ENCODE results near the gene ANKRD36.
"Not testable (repeated sequence)": the region's sequence is repeated elsewhere in the genome, so short reads cannot be mapped to it uniquely, and the experiment has no call there.

The ANKRD36 gene

GRCh38 chr2:97113050-97113881 is at the start of gene ANKRD36:
ANKRD36 (plus strand) TSS chr2:97113153; CDS start chr2:97113740, 587 bp downstream.
- H3K9me3 ChIP-seq; H3K27me3 ChIP-seq; H3K4me1 ChIP-seq; H3K36me3 ChIP-seq; intact Hi-C loops (cut with DNase I; ENCODE audit: low total_unique reads): not testable (repeated sequence)
- peak; percentile 74 to 92 for DNase-seq
- Histone ChIP-seq H3K27ac (peak within 1 kb of the TSS; percentile 87 to 95), H3K4me3 (peak within 1 kb of the TSS; percentile 63 to 69)
- TF ChIP-seq CTCF (IDR thresholded peaks at IDR 0.05): peak; percentile 55 to 61

DNA sequence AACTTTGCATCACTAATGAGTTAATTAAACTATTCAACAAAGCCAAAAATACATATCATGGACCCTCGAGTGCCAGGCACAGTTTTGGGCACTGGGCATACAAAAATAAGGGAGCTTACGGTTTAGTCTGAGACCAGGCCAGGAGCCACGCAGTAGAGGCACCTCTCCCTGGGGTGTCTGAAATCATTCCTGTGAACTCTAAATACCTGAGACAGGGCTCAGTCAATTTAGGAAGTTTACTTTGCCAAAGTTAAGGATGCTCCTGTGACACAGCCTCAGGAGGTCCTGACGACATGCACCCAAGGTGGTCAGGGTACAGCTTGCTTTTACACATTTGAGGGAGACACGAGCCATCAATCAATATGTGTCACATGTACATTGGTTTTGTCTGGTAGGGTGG is 46.9 kb upstream of the ANKRD36 start:
- intact Hi-C loops (cut with DNase I; ENCODE audit: low total_unique reads); DNase-seq; H3K27me3 ChIP-seq; H3K9me3 ChIP-seq; H3K4me1 ChIP-seq; H3K4me3 ChIP-seq; H3K27ac ChIP-seq; H3K36me3 ChIP-seq: not testable (repeated sequence)

DNA sequence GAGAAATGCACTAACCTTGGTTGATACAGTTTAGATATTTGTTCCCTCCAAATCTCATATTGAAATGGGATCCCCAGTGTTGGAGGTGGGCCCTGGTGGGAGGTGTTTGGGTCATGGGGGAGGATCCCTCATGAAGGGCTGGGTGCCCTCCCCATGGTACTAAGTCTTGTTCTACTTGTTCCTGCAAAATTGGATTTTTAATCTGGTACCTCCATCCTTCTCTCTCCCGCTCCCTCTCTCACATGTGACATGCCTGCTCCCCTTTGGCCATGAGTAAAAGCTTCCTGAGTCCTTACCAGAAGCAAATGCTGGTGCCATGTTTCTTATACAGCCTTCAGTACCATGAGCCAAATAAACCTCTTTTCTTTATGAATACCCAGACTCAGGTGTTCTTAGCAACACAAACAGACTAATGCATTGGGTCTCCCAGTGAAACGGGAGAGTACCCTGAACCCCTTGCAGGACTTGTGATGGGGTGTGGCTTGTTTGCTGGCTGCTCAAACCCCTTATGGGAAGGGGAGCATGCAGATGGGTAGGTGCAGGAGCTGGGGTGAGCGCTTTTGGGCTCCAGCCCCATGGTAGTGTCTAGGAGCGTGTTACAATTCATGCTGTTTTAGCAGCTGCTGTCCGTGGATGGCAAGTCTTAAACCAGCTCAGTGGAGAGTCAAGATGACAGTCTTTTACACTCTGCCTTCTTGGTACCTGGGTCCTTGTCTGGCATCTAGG is 45.5 kb upstream of the ANKRD36 start:
- Histone ChIP-seq H3K27me3 (peaks cover 0 to 10% of the 10 kb centered on the region in 2 donors), H3K4me1 (no peaks in the 10 kb centered on the region), H3K27ac (no peak overlapping the region), H3K36me3 (no peaks in the 10 kb centered on the region), H3K4me3 (no peak overlapping the region), H3K9me3 (no peaks in the 10 kb centered on the region)
- DNase-seq: no peak
- intact Hi-C loops (cut with DNase I; ENCODE audit: low total_unique reads): no loop called here
- TF ChIP-seq CTCF (IDR thresholded peaks at IDR 0.05): no peak

GRCh38 chr2:97068074-97068473 is 44.9 kb upstream of the ANKRD36 start:
- intact Hi-C loops (cut with DNase I; ENCODE audit: low total_unique reads): no loop called here
- no peaks in the 10 kb centered on the region for H3K36me3 ChIP-seq
- no peak for TF ChIP-seq CTCF (IDR thresholded peaks at IDR 0.05)
- H3K4me1 ChIP-seq: no peaks in the 10 kb centered on the region
- H3K27ac ChIP-seq: no peak overlapping the region
- peaks cover 0 to 10% of the 10 kb centered on the region in 2 donors for H3K27me3 ChIP-seq
- no peaks in the 10 kb centered on the region for H3K9me3 ChIP-seq
- DNase-seq: no peak
- H3K4me3 ChIP-seq: no peak overlapping the region

DNA sequence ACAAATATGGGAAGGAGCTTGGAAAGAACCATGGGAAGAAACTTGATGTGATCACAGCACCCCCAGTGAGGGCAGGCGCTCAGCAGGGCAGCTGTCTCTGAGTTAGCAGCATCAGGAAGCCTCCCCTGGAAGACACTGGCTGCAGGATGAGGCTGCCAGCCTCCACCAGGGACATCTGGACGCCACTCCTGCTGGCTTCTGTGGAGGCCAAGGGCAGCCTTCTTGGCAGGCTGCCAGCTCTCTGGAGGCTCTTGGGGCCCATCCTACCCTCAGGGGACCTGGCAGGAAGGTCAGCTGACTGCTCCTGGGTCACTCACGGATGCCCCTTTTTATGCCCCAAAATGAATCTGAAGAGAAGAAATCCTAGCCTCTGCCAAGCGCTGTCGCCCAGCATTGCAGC is 44.2 kb upstream of the ANKRD36 start:
- H3K36me3 ChIP-seq; H3K27me3 ChIP-seq; H3K4me3 ChIP-seq; H3K27ac ChIP-seq; H3K9me3 ChIP-seq; DNase-seq; H3K4me1 ChIP-seq; intact Hi-C loops (cut with DNase I; ENCODE audit: low total_unique reads): not testable (repeated sequence)

GRCh38 chr2:97070915-97071314 is 42.0 kb upstream of the ANKRD36 start:
- H3K9me3 ChIP-seq; H3K4me3 ChIP-seq; H3K27me3 ChIP-seq; H3K4me1 ChIP-seq; H3K36me3 ChIP-seq; intact Hi-C loops (cut with DNase I; ENCODE audit: low total_unique reads); H3K27ac ChIP-seq; DNase-seq: not testable (repeated sequence)

- H3K4me3 ChIP-seq; intact Hi-C loops (cut with DNase I; ENCODE audit: low total_unique reads); H3K9me3 ChIP-seq; H3K36me3 ChIP-seq; H3K4me1 ChIP-seq; H3K27ac ChIP-seq; H3K27me3 ChIP-seq; DNase-seq: not testable (repeated sequence)
Measured at GRCh38 chr2:97077213-97077612, 35.7 kb upstream of the ANKRD36 start.

GRCh38 chr2:97080855-97081254 is 32.1 kb upstream of the ANKRD36 start:
- H3K27ac ChIP-seq; H3K4me3 ChIP-seq; DNase-seq; intact Hi-C loops (cut with DNase I; ENCODE audit: low total_unique reads); H3K4me1 ChIP-seq; H3K36me3 ChIP-seq; H3K27me3 ChIP-seq; H3K9me3 ChIP-seq: not testable (repeated sequence)

- H3K27me3 ChIP-seq; H3K9me3 ChIP-seq; H3K4me3 ChIP-seq; DNase-seq; H3K4me1 ChIP-seq; H3K36me3 ChIP-seq; H3K27ac ChIP-seq; intact Hi-C loops (cut with DNase I; ENCODE audit: low total_unique reads): not testable (repeated sequence)
Measured at GRCh38 chr2:97082206-97082605, 30.7 kb upstream of the ANKRD36 start.

DNA sequence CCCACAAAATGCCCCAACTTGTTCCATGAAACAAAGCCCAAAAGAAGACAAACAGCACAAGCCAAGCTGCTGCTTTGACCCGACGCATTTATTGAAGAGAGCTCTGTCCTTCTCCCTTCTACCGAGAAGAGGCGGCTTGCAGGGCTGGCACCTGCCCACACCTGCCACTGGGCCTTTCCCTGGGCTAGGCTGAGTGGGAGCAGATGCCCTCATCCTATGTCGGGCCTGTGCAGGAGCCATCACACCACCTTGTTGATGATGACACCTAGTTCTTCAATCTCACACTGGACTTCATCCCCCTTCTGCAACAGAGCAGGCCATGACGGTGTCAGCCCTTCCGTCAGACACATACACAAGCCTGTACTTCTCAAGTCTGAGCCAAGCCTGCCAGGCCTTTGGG is 29.4 kb upstream of the ANKRD36 start:
- not testable (repeated sequence) for DNase-seq

DNA sequence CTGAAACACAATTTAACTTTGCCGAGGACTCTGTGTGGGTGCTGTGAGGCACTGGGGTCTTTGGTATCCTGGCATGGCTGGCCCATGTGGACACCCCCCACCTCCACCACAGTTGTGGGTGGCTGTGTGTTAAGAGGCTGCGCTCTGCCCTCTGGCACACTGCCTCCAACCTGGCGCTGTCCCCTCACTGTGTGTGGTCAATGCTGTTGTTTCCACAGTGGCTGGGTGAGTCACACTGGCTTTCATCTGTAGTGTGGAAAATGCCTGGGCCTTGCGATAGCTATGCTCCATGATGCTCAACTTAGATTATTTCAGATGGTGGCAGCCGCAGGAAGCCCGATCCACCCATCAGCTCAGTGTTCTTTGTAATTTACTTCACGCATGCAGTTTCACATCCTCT is 27.9 kb upstream of the ANKRD36 start:
- H3K9me3 ChIP-seq; H3K27ac ChIP-seq; H3K36me3 ChIP-seq; intact Hi-C loops (cut with DNase I; ENCODE audit: low total_unique reads); DNase-seq; H3K4me3 ChIP-seq; H3K4me1 ChIP-seq; H3K27me3 ChIP-seq: not testable (repeated sequence)

More for the DNA sequence above, 29.4 kb upstream of the ANKRD36 start:
- H3K27me3 ChIP-seq; H3K4me3 ChIP-seq; H3K4me1 ChIP-seq; H3K9me3 ChIP-seq; intact Hi-C loops (cut with DNase I; ENCODE audit: low total_unique reads); H3K36me3 ChIP-seq; H3K27ac ChIP-seq: not testable (repeated sequence)
